Measurements from ENCODE around the gene CSNK1D.
A peak's percentile ranks its signal among the peaks of the same experiment; 100 is the strongest.

The CSNK1D gene

GRCh38 chr17:82273327-82274133 lies at the start of gene CSNK1D:
CSNK1D (minus strand) TSS chr17:82273700; CDS start chr17:82273381, 319 bp downstream.
- DNase-seq (ENCODE audit: low read depth in 2 of 2), result peak; percentile 65 to 74

GRCh38 chr17:82322526-82323453 lies 49.3 kb upstream of the CSNK1D start:
- DNase-seq (ENCODE audit: low read depth in 2 of 2), result no peak

- DNase-seq (ENCODE audit: low read depth in 2 of 2), result no peak
These were observed 48.5 kb upstream of the CSNK1D start for GRCh38 chr17:82321947-82322466.

GRCh38 chr17:82320956-82321927 lies 47.7 kb upstream of the CSNK1D start:
- no peak for DNase-seq (ENCODE audit: low read depth in 2 of 2)

GRCh38 chr17:82320140-82320840 lies 46.8 kb upstream of the CSNK1D start:
- DNase-seq (ENCODE audit: low read depth in 2 of 2), result no peak

GRCh38 chr17:82319619-82320062 lies 46.1 kb upstream of the CSNK1D start:
- no peak for DNase-seq (ENCODE audit: low read depth in 2 of 2)

- DNase-seq (ENCODE audit: low read depth in 2 of 2), result no peak
These were observed 45.5 kb upstream of the CSNK1D start for GRCh38 chr17:82318772-82319606.

GRCh38 chr17:82318169-82318498 lies 44.6 kb upstream of the CSNK1D start:
- DNase-seq (ENCODE audit: low read depth in 2 of 2), result no peak

GRCh38 chr17:82317394-82318168 lies 44.1 kb upstream of the CSNK1D start, which contains the start of gene CD7:
CD7 (minus strand) TSS chr17:82317608; CDS start chr17:82317495, 113 bp downstream.
- no peak for DNase-seq (ENCODE audit: low read depth in 2 of 2)

GRCh38 chr17:82316651-82317393 lies 43.3 kb upstream of the CSNK1D start:
- DNase-seq (ENCODE audit: low read depth in 2 of 2), result no peak

- DNase-seq (ENCODE audit: low read depth in 2 of 2), result no peak
These were observed 42.3 kb upstream of the CSNK1D start for GRCh38 chr17:82315703-82316358.

GRCh38 chr17:82314727-82315605 lies 41.5 kb upstream of the CSNK1D start:
- no peak for DNase-seq (ENCODE audit: low read depth in 2 of 2)

- DNase-seq (ENCODE audit: low read depth in 2 of 2), result no peak
These were observed 40.7 kb upstream of the CSNK1D start for GRCh38 chr17:82314012-82314726.

- DNase-seq (ENCODE audit: low read depth in 2 of 2), result no peak
These were observed 39.9 kb upstream of the CSNK1D start for GRCh38 chr17:82313195-82314011.

GRCh38 chr17:82311971-82312370 lies 38.5 kb upstream of the CSNK1D start:
- DNase-seq (ENCODE audit: low read depth in 2 of 2), result no peak
